ENCODE data around the gene NR1D2. TPM values are rescaled to one million over a fixed set of nuclear protein-coding genes. Genes with fewer than 3 reads are reported as not detected.
"Not testable (repeated sequence)": the region's sequence is repeated elsewhere in the genome, so short reads cannot be mapped to it uniquely, and the experiment has no call there.

NR1D2 gene
- polyA plus RNA-seq (2013): 26.1 TPM

- 0% methylated on average over 54 of the region's 88 CpGs for WGBS (ENCODE audit: insufficient coverage)
- H3K27ac ChIP-seq (ENCODE audit: insufficient read depth in 1 of 2, low read depth in 1 of 2, low read length in 2 of 2, poor library complexity in 1 of 2, severe bottlenecking in 2 of 2): peak within 1 kb of the TSS; percentile 78 to 87
- CTCF ChIA-PET: interaction anchor here (1.3 kb wide), 1 partner anchor 56 kb away, joined by 5 read pairs; no protein-coding TSS in a partner anchor
- H3K4me1 ChIP-seq (ENCODE audit: control extremely low read depth in 1 of 4, control insufficient read depth in 4 of 4, insufficient read depth in 4 of 4, low read length in 3 of 4): peaks cover 10 to 32% (median 28%) of the 10 kb centered on the region in 4 experiments
- H3K27me3 ChIP-seq (replicated peaks in 2 of 5; ENCODE audit: control insufficient read depth in 4 of 5, insufficient read depth in 5 of 5, low read length in 4 of 5): peaks cover 0 to 4% (median 0%) of the 10 kb centered on the region in 5 experiments
- H3K4me3 ChIP-seq (ENCODE audit: control insufficient read depth in 1 of 7, extremely low read depth in 1 of 7, insufficient read depth in 4 of 7, low read depth in 2 of 7, low read length in 6 of 7): peak within 1 kb of the TSS; percentile 70 to 87 (median 82)
- POLR2A ChIA-PET: interaction anchor here (2.4 kb wide), 1 partner anchor 28 kb away, joined by 14 read pairs; the partner anchor contains the start of genes NKIRAS1 and RPL15
- peak; percentile 81 to 86 (median 82) for DNase-seq
- no peaks in the 10 kb centered on the region for H3K36me3 ChIP-seq (ENCODE audit: control insufficient read depth in 4 of 4, insufficient read depth in 4 of 4, low read length in 3 of 4)
- no peaks in the 10 kb centered on the region for H3K9me3 ChIP-seq (ENCODE audit: control extremely low read depth in 1 of 5, control insufficient read depth in 4 of 5, insufficient read depth in 2 of 5, low read depth in 1 of 5, low read length in 4 of 5)
Measured at GRCh38 chr3:23944861-23945662, at the start of gene NR1D2. Gene NR1D2 (plus strand): TSS chr3:23945286. CDS start chr3:23945579, 293 bp downstream.

GRCh38 chr3:23900744-23901143, 44.3 kb upstream of the NR1D2 start:
- no peak overlapping the region for H3K4me3 ChIP-seq (ENCODE audit: control insufficient read depth in 1 of 7, extremely low read depth in 1 of 7, insufficient read depth in 4 of 7, low read depth in 2 of 7, low read length in 6 of 7)
- 99% methylated on average over 6 of the region's 6 CpGs for WGBS (ENCODE audit: insufficient coverage)
- DNase-seq: no peak
- POLR2A ChIA-PET: no interaction called here
- no peaks in the 10 kb centered on the region for H3K27me3 ChIP-seq (replicated peaks in 2 of 5; ENCODE audit: control insufficient read depth in 4 of 5, insufficient read depth in 5 of 5, low read length in 4 of 5)
- no peaks in the 10 kb centered on the region for H3K4me1 ChIP-seq (ENCODE audit: control extremely low read depth in 1 of 4, control insufficient read depth in 4 of 4, insufficient read depth in 4 of 4, low read length in 3 of 4)
- CTCF ChIA-PET: interaction anchor here (0.7 to 0.9 kb wide), 2 partner anchors 19 to 48 kb away, joined by 3 read pairs; no protein-coding TSS in a partner anchor
- no peak overlapping the region for H3K27ac ChIP-seq (ENCODE audit: insufficient read depth in 1 of 2, low read depth in 1 of 2, low read length in 2 of 2, poor library complexity in 1 of 2, severe bottlenecking in 2 of 2)
- H3K36me3 ChIP-seq (ENCODE audit: control insufficient read depth in 4 of 4, insufficient read depth in 4 of 4, low read length in 3 of 4): peaks cover 16 to 41% (median 23%) of the 10 kb centered on the region in 4 experiments
- peaks cover 0 to 3% (median 0%) of the 10 kb centered on the region in 5 experiments for H3K9me3 ChIP-seq (ENCODE audit: control extremely low read depth in 1 of 5, control insufficient read depth in 4 of 5, insufficient read depth in 2 of 5, low read depth in 1 of 5, low read length in 4 of 5)

GRCh38 chr3:23904545-23904944, 40.5 kb upstream of the NR1D2 start:
- ChIA-PET POLR2A (no interaction called here), CTCF (interaction anchor here (1.4 kb wide), 1 partner anchor 10 kb away, joined by 4 read pairs; no protein-coding TSS in a partner anchor)
- H3K4me1 ChIP-seq (ENCODE audit: control extremely low read depth in 1 of 4, control insufficient read depth in 4 of 4, insufficient read depth in 4 of 4, low read length in 3 of 4): peaks cover 0 to 2% (median 0%) of the 10 kb centered on the region in 4 experiments
- no peak for DNase-seq
- H3K9me3 ChIP-seq (ENCODE audit: control extremely low read depth in 1 of 5, control insufficient read depth in 4 of 5, insufficient read depth in 2 of 5, low read depth in 1 of 5, low read length in 4 of 5): no peaks in the 10 kb centered on the region
- no peaks in the 10 kb centered on the region for H3K27me3 ChIP-seq (replicated peaks in 2 of 5; ENCODE audit: control insufficient read depth in 4 of 5, insufficient read depth in 5 of 5, low read length in 4 of 5)
- H3K4me3 ChIP-seq (ENCODE audit: control insufficient read depth in 1 of 7, extremely low read depth in 1 of 7, insufficient read depth in 4 of 7, low read depth in 2 of 7, low read length in 6 of 7): no peak overlapping the region
- peaks cover 13 to 30% (median 21%) of the 10 kb centered on the region in 4 experiments for H3K36me3 ChIP-seq (ENCODE audit: control insufficient read depth in 4 of 4, insufficient read depth in 4 of 4, low read length in 3 of 4)
- H3K27ac ChIP-seq (ENCODE audit: insufficient read depth in 1 of 2, low read depth in 1 of 2, low read length in 2 of 2, poor library complexity in 1 of 2, severe bottlenecking in 2 of 2): no peak overlapping the region

GRCh38 chr3:23909341-23909740, 35.7 kb upstream of the NR1D2 start:
- Histone ChIP-seq H3K27me3 (replicated peaks in 2 of 5; ENCODE audit: control insufficient read depth in 4 of 5, insufficient read depth in 5 of 5, low read length in 4 of 5) (no peaks in the 10 kb centered on the region), H3K4me1 (ENCODE audit: control extremely low read depth in 1 of 4, control insufficient read depth in 4 of 4, insufficient read depth in 4 of 4, low read length in 3 of 4) (peaks cover 0 to 2% (median under 1%) of the 10 kb centered on the region in 4 experiments), H3K9me3 (ENCODE audit: control extremely low read depth in 1 of 5, control insufficient read depth in 4 of 5, insufficient read depth in 2 of 5, low read depth in 1 of 5, low read length in 4 of 5) (no peaks in the 10 kb centered on the region), H3K4me3 (ENCODE audit: control insufficient read depth in 1 of 7, extremely low read depth in 1 of 7, insufficient read depth in 4 of 7, low read depth in 2 of 7, low read length in 6 of 7) (no peak overlapping the region), H3K36me3 (ENCODE audit: control insufficient read depth in 4 of 4, insufficient read depth in 4 of 4, low read length in 3 of 4) (peaks cover 2 to 25% (median 15%) of the 10 kb centered on the region in 4 experiments), H3K27ac (ENCODE audit: insufficient read depth in 1 of 2, low read depth in 1 of 2, low read length in 2 of 2, poor library complexity in 1 of 2, severe bottlenecking in 2 of 2) (no peak overlapping the region)
- no peak for DNase-seq
- WGBS (ENCODE audit: insufficient coverage): 98% methylated on average over 5 of the region's 7 CpGs
- CTCF ChIA-PET: no interaction called here
- POLR2A ChIA-PET: no interaction called here

- WGBS (ENCODE audit: insufficient coverage): 100% methylated on average over 2 of the region's 2 CpGs
- ChIA-PET POLR2A (no interaction called here), CTCF (interaction anchor here (1.0 to 1.1 kb wide), 2 partner anchors 14 to 26 kb away, joined by 3 read pairs; no protein-coding TSS in a partner anchor)
- Histone ChIP-seq H3K36me3 (ENCODE audit: control insufficient read depth in 4 of 4, insufficient read depth in 4 of 4, low read length in 3 of 4) (peaks cover 0 to 19% (median 13%) of the 10 kb centered on the region in 4 experiments), H3K27me3 (replicated peaks in 2 of 5; ENCODE audit: control insufficient read depth in 4 of 5, insufficient read depth in 5 of 5, low read length in 4 of 5) (no peaks in the 10 kb centered on the region), H3K4me3 (ENCODE audit: control insufficient read depth in 1 of 7, extremely low read depth in 1 of 7, insufficient read depth in 4 of 7, low read depth in 2 of 7, low read length in 6 of 7) (no peak overlapping the region), H3K9me3 (ENCODE audit: control extremely low read depth in 1 of 5, control insufficient read depth in 4 of 5, insufficient read depth in 2 of 5, low read depth in 1 of 5, low read length in 4 of 5) (no peaks in the 10 kb centered on the region), H3K27ac (ENCODE audit: insufficient read depth in 1 of 2, low read depth in 1 of 2, low read length in 2 of 2, poor library complexity in 1 of 2, severe bottlenecking in 2 of 2) (no peak overlapping the region), H3K4me1 (ENCODE audit: control extremely low read depth in 1 of 4, control insufficient read depth in 4 of 4, insufficient read depth in 4 of 4, low read length in 3 of 4) (peaks cover 12 to 19% (median 15%) of the 10 kb centered on the region in 4 experiments)
- no peak for DNase-seq
Measured at GRCh38 chr3:23911397-23911796, 33.7 kb upstream of the NR1D2 start.

GRCh38 chr3:23912335-23912734, 32.8 kb upstream of the NR1D2 start:
- POLR2A ChIA-PET; H3K27ac ChIP-seq (ENCODE audit: insufficient read depth in 1 of 2, low read depth in 1 of 2, low read length in 2 of 2, poor library complexity in 1 of 2, severe bottlenecking in 2 of 2); H3K9me3 ChIP-seq (ENCODE audit: control extremely low read depth in 1 of 5, control insufficient read depth in 4 of 5, insufficient read depth in 2 of 5, low read depth in 1 of 5, low read length in 4 of 5); H3K4me3 ChIP-seq (ENCODE audit: control insufficient read depth in 1 of 7, extremely low read depth in 1 of 7, insufficient read depth in 4 of 7, low read depth in 2 of 7, low read length in 6 of 7); DNase-seq; H3K27me3 ChIP-seq (replicated peaks in 2 of 5; ENCODE audit: control insufficient read depth in 4 of 5, insufficient read depth in 5 of 5, low read length in 4 of 5): not testable (repeated sequence)
- CTCF ChIA-PET: interaction anchor here (1.0 kb wide), 1 partner anchor 25 kb away, joined by 3 read pairs; no protein-coding TSS in a partner anchor
- no CpG with 5 or more reads among the region's 3 CpGs for WGBS (ENCODE audit: insufficient coverage)
- Histone ChIP-seq H3K4me1 (ENCODE audit: control extremely low read depth in 1 of 4, control insufficient read depth in 4 of 4, insufficient read depth in 4 of 4, low read length in 3 of 4) (peaks cover 12 to 20% (median 17%) of the 10 kb centered on the region in 4 experiments), H3K36me3 (ENCODE audit: control insufficient read depth in 4 of 4, insufficient read depth in 4 of 4, low read length in 3 of 4) (peaks cover 0 to 19% (median 13%) of the 10 kb centered on the region in 4 experiments)

GRCh38 chr3:23913182-23913581, 31.9 kb upstream of the NR1D2 start:
- POLR2A ChIA-PET: no interaction called here

More at GRCh38 chr3:23913182-23913581, 31.9 kb upstream of the NR1D2 start:
- H3K9me3 ChIP-seq (ENCODE audit: control extremely low read depth in 1 of 5, control insufficient read depth in 4 of 5, insufficient read depth in 2 of 5, low read depth in 1 of 5, low read length in 4 of 5): no peaks in the 10 kb centered on the region
- H3K27me3 ChIP-seq (replicated peaks in 2 of 5; ENCODE audit: control insufficient read depth in 4 of 5, insufficient read depth in 5 of 5, low read length in 4 of 5): no peaks in the 10 kb centered on the region
- peaks cover 14 to 24% (median 20%) of the 10 kb centered on the region in 4 experiments for H3K4me1 ChIP-seq (ENCODE audit: control extremely low read depth in 1 of 4, control insufficient read depth in 4 of 4, insufficient read depth in 4 of 4, low read length in 3 of 4)
- no CpG with 5 or more reads among the region's 1 CpG for WGBS (ENCODE audit: insufficient coverage)
- CTCF ChIA-PET: interaction anchor here (0.6 kb wide), 1 partner anchor 717 kb away, joined by 3 read pairs; no protein-coding TSS in a partner anchor
- peaks cover 0 to 21% (median 16%) of the 10 kb centered on the region in 4 experiments for H3K36me3 ChIP-seq (ENCODE audit: control insufficient read depth in 4 of 4, insufficient read depth in 4 of 4, low read length in 3 of 4)
- no peak overlapping the region for H3K4me3 ChIP-seq (ENCODE audit: control insufficient read depth in 1 of 7, extremely low read depth in 1 of 7, insufficient read depth in 4 of 7, low read depth in 2 of 7, low read length in 6 of 7)
- no peak for DNase-seq
- H3K27ac ChIP-seq (ENCODE audit: insufficient read depth in 1 of 2, low read depth in 1 of 2, low read length in 2 of 2, poor library complexity in 1 of 2, severe bottlenecking in 2 of 2): no peak overlapping the region

Measured in common myeloid progenitor, CD34-positive (primary cell).